ENCODE data around the gene SPATA31C1.

DNA sequence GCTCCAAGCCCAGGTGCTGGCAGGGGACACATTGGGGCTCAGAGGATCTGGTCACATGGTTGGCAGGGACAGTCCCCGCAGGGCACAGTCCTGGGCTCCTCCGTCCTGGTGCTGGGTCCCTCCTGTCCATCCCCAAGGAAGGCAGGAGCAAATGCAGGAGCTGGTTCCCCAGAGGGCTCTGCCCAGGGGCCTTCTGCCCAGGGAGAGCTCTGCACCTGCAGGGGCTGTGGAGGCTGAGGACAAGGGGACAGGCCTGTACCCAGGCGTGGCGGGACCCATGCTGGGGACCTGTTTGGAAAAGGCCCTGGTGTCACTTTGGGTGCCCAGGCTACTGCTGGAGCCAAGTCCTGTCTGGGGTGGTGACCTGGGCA, 27.9 kb upstream of the SPATA31C1 start:
- TF ChIP-seq, protein P1, sequence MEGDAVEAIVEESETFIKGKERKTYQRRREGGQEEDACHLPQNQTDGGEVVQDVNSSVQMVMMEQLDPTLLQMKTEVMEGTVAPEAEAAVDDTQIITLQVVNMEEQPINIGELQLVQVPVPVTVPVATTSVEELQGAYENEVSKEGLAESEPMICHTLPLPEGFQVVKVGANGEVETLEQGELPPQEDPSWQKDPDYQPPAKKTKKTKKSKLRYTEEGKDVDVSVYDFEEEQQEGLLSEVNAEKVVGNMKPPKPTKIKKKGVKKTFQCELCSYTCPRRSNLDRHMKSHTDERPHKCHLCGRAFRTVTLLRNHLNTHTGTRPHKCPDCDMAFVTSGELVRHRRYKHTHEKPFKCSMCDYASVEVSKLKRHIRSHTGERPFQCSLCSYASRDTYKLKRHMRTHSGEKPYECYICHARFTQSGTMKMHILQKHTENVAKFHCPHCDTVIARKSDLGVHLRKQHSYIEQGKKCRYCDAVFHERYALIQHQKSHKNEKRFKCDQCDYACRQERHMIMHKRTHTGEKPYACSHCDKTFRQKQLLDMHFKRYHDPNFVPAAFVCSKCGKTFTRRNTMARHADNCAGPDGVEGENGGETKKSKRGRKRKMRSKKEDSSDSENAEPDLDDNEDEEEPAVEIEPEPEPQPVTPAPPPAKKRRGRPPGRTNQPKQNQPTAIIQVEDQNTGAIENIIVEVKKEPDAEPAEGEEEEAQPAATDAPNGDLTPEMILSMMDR (IDR thresholded peaks at IDR 0.05; ENCODE audit: borderline replicate concordance, extremely low read depth, low read length, poor library complexity, severe bottlenecking), result no peak
- no peak for TF ChIP-seq EZH2 (IDR thresholded peaks at IDR 0.05; ENCODE audit: borderline replicate concordance, low read depth, low read length, severe bottlenecking)
